ENCODE results near the gene CHMP1B. TPM values are rescaled to one million over a fixed set of nuclear protein-coding genes. Genes with fewer than 3 reads are reported as not detected.
A peak's percentile ranks its signal among the peaks of the same experiment; 100 is the strongest.

The CHMP1B gene
- total RNA-seq, 1 donor from 2014 or later, result 29.4 TPM

DNA sequence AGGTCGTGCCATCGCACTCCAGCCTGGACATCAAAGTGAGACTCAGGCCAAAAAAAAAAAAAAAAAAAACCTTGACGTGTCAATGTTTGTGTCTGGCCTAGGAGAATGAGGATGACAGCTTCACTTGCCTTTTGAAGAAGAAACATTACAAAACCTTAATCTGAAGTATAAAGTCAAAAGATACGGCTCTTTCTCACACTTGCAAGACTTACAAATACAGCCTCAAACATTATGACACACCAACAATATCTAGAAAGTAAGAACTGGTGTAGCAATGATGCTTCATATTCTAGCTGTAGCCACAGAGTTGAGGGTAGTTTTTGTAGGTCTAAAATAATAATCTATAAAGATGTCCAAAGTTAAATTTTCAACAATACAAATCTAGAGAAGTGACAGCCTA lies 31.4 kb downstream of the CHMP1B start:
- TF ChIP-seq, protein P1, sequence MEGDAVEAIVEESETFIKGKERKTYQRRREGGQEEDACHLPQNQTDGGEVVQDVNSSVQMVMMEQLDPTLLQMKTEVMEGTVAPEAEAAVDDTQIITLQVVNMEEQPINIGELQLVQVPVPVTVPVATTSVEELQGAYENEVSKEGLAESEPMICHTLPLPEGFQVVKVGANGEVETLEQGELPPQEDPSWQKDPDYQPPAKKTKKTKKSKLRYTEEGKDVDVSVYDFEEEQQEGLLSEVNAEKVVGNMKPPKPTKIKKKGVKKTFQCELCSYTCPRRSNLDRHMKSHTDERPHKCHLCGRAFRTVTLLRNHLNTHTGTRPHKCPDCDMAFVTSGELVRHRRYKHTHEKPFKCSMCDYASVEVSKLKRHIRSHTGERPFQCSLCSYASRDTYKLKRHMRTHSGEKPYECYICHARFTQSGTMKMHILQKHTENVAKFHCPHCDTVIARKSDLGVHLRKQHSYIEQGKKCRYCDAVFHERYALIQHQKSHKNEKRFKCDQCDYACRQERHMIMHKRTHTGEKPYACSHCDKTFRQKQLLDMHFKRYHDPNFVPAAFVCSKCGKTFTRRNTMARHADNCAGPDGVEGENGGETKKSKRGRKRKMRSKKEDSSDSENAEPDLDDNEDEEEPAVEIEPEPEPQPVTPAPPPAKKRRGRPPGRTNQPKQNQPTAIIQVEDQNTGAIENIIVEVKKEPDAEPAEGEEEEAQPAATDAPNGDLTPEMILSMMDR (IDR thresholded peaks at IDR 0.05), result no peak
- Mint-ChIP-seq H3K4me3 (no peak overlapping the region), H3K27ac (peak overlapping the region; percentile 74), H3K36me3 (ENCODE audit: low read depth) (peaks cover 34% of the 10 kb centered on the region), H3K27me3 (no peaks in the 10 kb centered on the region), H3K4me1 (peaks cover 48% of the 10 kb centered on the region), H3K9me3 (no peaks in the 10 kb centered on the region)
- POLR2A ChIA-PET, result interaction anchor here (0.6 to 2.2 kb wide), 7 partner anchors 26 to 168 kb away, joined by 4 to 8 read pairs (median 5); partner anchors contain the start of genes CHMP1B and MPPE1
- intact Hi-C loops (cut with micrococcal nuclease), result loop anchor here (1.0 to 2.0 kb wide), 4 partner anchors 26 to 98 kb away; partner anchors contain the start of genes CHMP1B and MPPE1
- DNase-seq (no peak), ATAC-seq (ENCODE audit: low read depth) (no peak)
- CTCF ChIA-PET, result interaction anchor here (0.7 to 1.0 kb wide), 2 partner anchors 113 to 154 kb away, joined by 3 to 5 read pairs; no protein-coding TSS in a partner anchor

DNA sequence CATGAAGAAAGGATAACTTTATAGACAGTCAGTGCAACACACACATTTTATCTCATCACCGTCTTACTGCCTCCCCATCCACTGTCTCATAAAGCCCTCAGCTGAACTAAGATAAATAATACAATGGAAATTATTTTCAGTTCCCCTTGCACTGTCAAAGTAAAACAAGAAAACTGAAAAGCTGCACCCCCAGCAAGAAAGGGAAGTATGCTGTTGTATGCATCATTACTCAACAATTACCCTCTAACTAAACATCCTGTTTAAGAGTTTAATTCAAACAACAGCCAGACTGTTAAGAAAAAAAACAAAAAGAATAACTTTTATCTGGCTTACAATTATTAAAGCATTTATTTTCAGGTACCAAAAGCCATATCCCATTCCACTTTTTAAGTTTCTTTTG lies 31.9 kb downstream of the CHMP1B start:
- TF ChIP-seq, protein P1 (IDR thresholded peaks at IDR 0.05), result no peak
- peak overlapping the region; percentile 74 for H3K27ac Mint-ChIP-seq
- H3K36me3 Mint-ChIP-seq (ENCODE audit: low read depth), result peaks cover 39% of the 10 kb centered on the region
- peak; percentile 95 for ATAC-seq (ENCODE audit: low read depth)
- CTCF ChIA-PET, result interaction anchor here (0.7 to 1.0 kb wide), 2 partner anchors 112 to 153 kb away, joined by 3 to 5 read pairs; no protein-coding TSS in a partner anchor
- POLR2A ChIA-PET, result interaction anchor here (0.7 to 2.2 kb wide), 5 partner anchors 25 to 494 kb away, joined by 3 to 8 read pairs (median 5); partner anchors contain the start of genes AFG3L2, CHMP1B and MPPE1
- no peaks in the 10 kb centered on the region for H3K9me3 Mint-ChIP-seq
- no peaks in the 10 kb centered on the region for H3K27me3 Mint-ChIP-seq
- H3K4me3 Mint-ChIP-seq, result peak overlapping the region; percentile 6
- intact Hi-C loops (cut with micrococcal nuclease), result loop anchor here (1.0 to 2.0 kb wide), 4 partner anchors 25 to 97 kb away; partner anchors contain the start of genes CHMP1B and MPPE1
- DNase-seq, result no peak
- peaks cover 48% of the 10 kb centered on the region for H3K4me1 Mint-ChIP-seq

DNA sequence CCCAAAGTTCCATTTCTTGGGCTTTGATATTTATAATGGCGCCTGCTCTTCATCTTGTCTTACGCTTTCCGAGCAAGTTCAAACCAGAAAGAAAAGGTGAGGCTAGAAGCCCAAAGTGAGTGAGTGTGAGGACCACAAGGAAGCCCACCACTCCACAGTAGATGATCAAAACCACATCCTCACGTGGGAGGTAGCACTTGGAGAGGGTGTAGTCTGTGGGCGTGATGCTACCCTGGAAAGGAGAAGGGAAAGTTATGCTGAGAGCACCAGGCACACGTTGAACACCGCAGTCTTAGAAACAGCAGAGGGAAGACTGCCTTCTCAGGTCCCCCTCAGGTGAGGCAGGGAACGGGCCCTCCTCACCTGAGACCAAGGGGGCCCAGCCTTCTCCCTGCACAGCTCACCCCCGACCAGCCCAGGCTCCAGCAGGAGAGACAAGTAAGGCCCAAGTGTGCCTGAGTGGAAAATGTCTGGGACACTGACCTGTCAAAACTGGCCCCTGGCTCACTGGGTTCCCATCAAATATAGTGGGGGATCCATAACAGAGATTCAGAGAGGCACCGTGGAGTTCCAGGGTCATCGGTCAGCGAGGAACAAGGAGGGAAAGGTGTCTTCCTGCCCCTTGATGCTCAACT lies 33.3 kb downstream of the CHMP1B start:
- DNase-seq (no peak), ATAC-seq (ENCODE audit: low read depth) (no peak)
- Mint-ChIP-seq H3K27ac (peak overlapping the region; percentile 74), H3K36me3 (ENCODE audit: low read depth) (peaks cover 52% of the 10 kb centered on the region), H3K4me1 (peaks cover 48% of the 10 kb centered on the region), H3K9me3 (no peaks in the 10 kb centered on the region), H3K4me3 (no peak overlapping the region), H3K27me3 (no peaks in the 10 kb centered on the region)
- POLR2A ChIA-PET, result interaction anchor here (0.9 kb wide), 1 partner anchor 33 kb away, joined by 3 read pairs; the partner anchor contains the start of gene CHMP1B
- TF ChIP-seq, protein P1 (IDR thresholded peaks at IDR 0.05), result no peak
- intact Hi-C loops (cut with micrococcal nuclease), result no loop called here
- CTCF ChIA-PET, result no interaction called here

DNA sequence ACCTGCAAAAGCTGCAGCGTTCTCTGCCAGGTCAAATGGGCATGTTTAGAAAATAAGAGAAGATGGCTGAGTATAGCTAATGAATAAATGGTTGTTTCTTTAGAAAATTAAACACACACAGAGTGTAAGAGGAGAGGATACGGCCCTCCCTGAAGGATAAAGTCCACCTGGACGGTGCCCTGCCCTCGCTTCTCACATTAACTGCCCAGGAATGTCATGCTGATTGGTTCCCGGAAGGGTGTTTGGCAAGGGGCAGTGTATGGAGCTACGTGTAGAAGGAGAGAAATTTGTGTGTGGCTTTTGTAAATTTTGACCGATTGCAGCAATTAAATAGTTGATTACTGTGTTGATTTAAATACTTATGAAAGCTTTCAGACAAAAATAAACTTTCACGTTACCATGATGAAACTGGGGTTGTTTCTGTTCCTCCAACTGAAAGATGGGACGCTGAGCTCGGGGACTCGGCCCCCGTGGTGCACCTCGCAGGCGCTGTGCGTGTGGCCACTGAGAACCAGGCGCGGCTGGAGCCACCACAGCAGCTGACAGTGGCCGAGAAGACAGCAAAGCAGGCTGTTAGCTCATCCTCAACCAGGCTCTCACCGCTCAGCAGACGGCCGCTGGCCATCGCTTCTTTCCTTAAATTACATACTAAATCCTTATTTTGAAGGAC lies 34.2 kb downstream of the CHMP1B start:
- H3K27ac Mint-ChIP-seq, result peak overlapping the region; percentile 30
- peaks cover 48% of the 10 kb centered on the region for H3K4me1 Mint-ChIP-seq
- ChIA-PET CTCF (no interaction called here), POLR2A (interaction anchor here (0.6 to 0.9 kb wide), 2 partner anchors 34 to 91 kb away, joined by 3 read pairs; partner anchors contain the start of gene CHMP1B)
- H3K27me3 Mint-ChIP-seq, result no peaks in the 10 kb centered on the region
- no peaks in the 10 kb centered on the region for H3K9me3 Mint-ChIP-seq
- intact Hi-C loops (cut with micrococcal nuclease), result no loop called here
- H3K4me3 Mint-ChIP-seq, result no peak overlapping the region
- DNase-seq, result no peak
- TF ChIP-seq, protein P1 (IDR thresholded peaks at IDR 0.05), result no peak
- H3K36me3 Mint-ChIP-seq (ENCODE audit: low read depth), result peaks cover 59% of the 10 kb centered on the region
- no peak for ATAC-seq (ENCODE audit: low read depth)

DNA sequence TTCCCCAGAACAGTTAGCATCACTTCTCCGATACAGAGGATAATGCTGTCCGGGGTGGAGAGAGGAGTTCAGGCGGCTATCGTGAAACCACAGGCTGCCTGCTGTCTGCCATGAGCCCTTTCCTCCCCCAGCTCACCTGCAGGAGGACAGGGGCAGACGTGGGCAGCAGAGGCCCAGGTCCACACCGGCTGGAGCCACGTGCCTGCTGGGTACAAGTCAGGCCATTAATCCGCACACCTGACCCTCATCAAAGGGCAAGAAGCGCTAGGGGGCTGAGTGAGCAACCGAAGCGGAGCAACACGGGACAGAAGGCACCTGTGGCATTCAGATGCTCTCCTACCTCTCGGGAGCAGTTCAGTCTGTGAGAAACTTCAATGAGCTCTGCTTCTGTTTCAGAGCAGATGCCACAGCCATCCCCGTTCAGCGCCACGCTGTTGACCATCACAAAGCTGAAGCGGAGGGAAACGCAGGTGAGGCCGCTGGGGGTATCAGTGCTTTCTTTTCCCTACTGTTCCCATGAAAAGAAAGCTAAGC lies 35.4 kb downstream of the CHMP1B start:
- ChIA-PET CTCF (no interaction called here), POLR2A (no interaction called here)
- Mint-ChIP-seq H3K36me3 (ENCODE audit: low read depth) (peaks cover 60% of the 10 kb centered on the region), H3K9me3 (no peaks in the 10 kb centered on the region), H3K27ac (no peak overlapping the region), H3K4me1 (peaks cover 40% of the 10 kb centered on the region), H3K27me3 (no peaks in the 10 kb centered on the region), H3K4me3 (no peak overlapping the region)
- no peak for ATAC-seq (ENCODE audit: low read depth)
- intact Hi-C loops (cut with micrococcal nuclease), result no loop called here
- no peak for DNase-seq
- TF ChIP-seq, protein P1 (IDR thresholded peaks at IDR 0.05), result no peak
